ENCODE measurements around the gene IER3.

Gene IER3

GRCh38 chr6:30741063-30741779 lies 3.1 kb downstream of the IER3 start:
- peak overlapping the region; percentile 99 for H3K4me3 ChIP-seq (ENCODE audit: low read depth, low read length)

GRCh38 chr6:30740540-30740870 lies 3.8 kb downstream of the IER3 start:
- no peak overlapping the region for H3K4me3 ChIP-seq (ENCODE audit: low read depth, low read length)
- ChIA-PET POLR2A (interaction anchor here (0.6 to 4.6 kb wide), 10 partner anchors 10 to 144 kb away, joined by 3 to 94 read pairs (median 6); partner anchors contain the start of gene DDR1), CTCF (interaction anchor here (0.9 to 9.1 kb wide), 8 partner anchors 11 to 347 kb away, joined by 3 to 71 read pairs (median 14); no protein-coding TSS in a partner anchor)
- TF ChIP-seq, protein P1, sequence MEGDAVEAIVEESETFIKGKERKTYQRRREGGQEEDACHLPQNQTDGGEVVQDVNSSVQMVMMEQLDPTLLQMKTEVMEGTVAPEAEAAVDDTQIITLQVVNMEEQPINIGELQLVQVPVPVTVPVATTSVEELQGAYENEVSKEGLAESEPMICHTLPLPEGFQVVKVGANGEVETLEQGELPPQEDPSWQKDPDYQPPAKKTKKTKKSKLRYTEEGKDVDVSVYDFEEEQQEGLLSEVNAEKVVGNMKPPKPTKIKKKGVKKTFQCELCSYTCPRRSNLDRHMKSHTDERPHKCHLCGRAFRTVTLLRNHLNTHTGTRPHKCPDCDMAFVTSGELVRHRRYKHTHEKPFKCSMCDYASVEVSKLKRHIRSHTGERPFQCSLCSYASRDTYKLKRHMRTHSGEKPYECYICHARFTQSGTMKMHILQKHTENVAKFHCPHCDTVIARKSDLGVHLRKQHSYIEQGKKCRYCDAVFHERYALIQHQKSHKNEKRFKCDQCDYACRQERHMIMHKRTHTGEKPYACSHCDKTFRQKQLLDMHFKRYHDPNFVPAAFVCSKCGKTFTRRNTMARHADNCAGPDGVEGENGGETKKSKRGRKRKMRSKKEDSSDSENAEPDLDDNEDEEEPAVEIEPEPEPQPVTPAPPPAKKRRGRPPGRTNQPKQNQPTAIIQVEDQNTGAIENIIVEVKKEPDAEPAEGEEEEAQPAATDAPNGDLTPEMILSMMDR (IDR thresholded peaks at IDR 0.05; ENCODE audit: insufficient read depth, low read length, missing control alignments) = no peak
- no peak for DNase-seq (ENCODE audit: low read depth, low spot score)

More at GRCh38 chr6:30741063-30741779, 3.1 kb downstream of the IER3 start:
- POLR2A ChIA-PET = interaction anchor here (0.7 to 4.6 kb wide), 17 partner anchors 10 to 143 kb away, joined by 3 to 94 read pairs (median 6); partner anchors contain the start of genes DDR1 and NRM
- DNase-seq (ENCODE audit: low read depth, low spot score) = no peak
- CTCF ChIA-PET = interaction anchor here (0.9 to 9.1 kb wide), 11 partner anchors 12 to 136 kb away, joined by 3 to 71 read pairs (median 4); partner anchors contain the start of gene DHX16
- TF ChIP-seq, protein P1 (IDR thresholded peaks at IDR 0.05; ENCODE audit: insufficient read depth, low read length, missing control alignments) = no peak

- TF ChIP-seq, protein P1 (IDR thresholded peaks at IDR 0.05; ENCODE audit: insufficient read depth, low read length, missing control alignments) = no peak
- no peak for DNase-seq (ENCODE audit: low read depth, low spot score)
- no peak overlapping the region for H3K4me3 ChIP-seq (ENCODE audit: low read depth, low read length)
- POLR2A ChIA-PET = interaction anchor here (0.9 to 3.9 kb wide), 4 partner anchors 10 to 16 kb away, joined by 3 to 20 read pairs (median 4); no protein-coding TSS in a partner anchor
- CTCF ChIA-PET = interaction anchor here (1.1 to 9.1 kb wide), 6 partner anchors 9 to 138 kb away, joined by 3 to 71 read pairs (median 28); partner anchors contain the start of gene TUBB
Observed at GRCh38 chr6:30738532-30738931, 5.8 kb downstream of the IER3 start.

DNA sequence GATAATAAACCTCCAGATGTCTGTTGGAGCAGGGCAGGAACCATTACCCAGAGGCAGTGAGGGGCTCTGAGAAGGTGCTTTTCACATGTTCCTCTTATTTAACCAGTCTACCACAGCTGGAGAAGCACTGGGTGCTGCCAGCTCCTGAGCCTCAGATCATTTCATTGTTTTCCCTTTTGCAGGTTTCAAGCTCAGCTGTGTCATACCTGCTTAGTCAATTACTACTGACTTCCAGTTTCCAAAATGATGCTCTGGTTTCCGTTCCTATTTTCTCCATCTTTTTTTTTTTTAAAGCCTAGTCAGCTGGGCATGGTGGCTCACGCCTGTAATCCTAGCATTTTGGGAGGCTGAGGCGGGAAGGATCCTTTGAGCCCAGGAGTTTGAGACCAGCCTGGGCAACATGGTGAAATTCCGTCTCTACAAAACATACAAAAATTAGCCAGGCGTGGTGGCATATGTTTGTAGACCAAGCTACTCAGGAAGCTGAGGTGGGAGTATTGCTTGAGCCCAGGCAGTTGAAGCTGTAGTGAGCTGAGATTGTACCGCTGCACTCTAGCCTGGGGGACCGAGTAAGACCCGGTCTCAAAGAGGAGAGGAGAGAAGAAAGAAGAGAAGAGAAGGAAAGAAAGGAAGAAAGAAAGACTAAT lies 8.6 kb downstream of the IER3 start:
- POLR2A ChIA-PET = interaction anchor here (1.1 to 1.7 kb wide), 4 partner anchors 9 to 47 kb away, joined by 5 to 11 read pairs (median 7); partner anchors contain the start of gene IER3
- no peak for DNase-seq (ENCODE audit: low read depth, low spot score)
- no peak overlapping the region for H3K4me3 ChIP-seq (ENCODE audit: low read depth, low read length)
- TF ChIP-seq, protein P1 (IDR thresholded peaks at IDR 0.05; ENCODE audit: insufficient read depth, low read length, missing control alignments) = no peak
- CTCF ChIA-PET = interaction anchor here (0.9 to 8.6 kb wide), 4 partner anchors 14 to 141 kb away, joined by 3 to 67 read pairs (median 4); partner anchors contain the start of gene TUBB

GRCh38 chr6:30732237-30732943 lies 12.0 kb downstream of the IER3 start:
- no peak overlapping the region for H3K4me3 ChIP-seq (ENCODE audit: low read depth, low read length)
- no peak for DNase-seq (ENCODE audit: low read depth, low spot score)
- TF ChIP-seq, protein P1 (IDR thresholded peaks at IDR 0.05; ENCODE audit: insufficient read depth, low read length, missing control alignments) = no peak
- POLR2A ChIA-PET = interaction anchor here (0.9 to 1.8 kb wide), 3 partner anchors 9 to 11 kb away, joined by 3 to 5 read pairs (median 4); no protein-coding TSS in a partner anchor
- CTCF ChIA-PET = interaction anchor here (0.7 to 18.8 kb wide), 8 partner anchors 7 to 355 kb away, joined by 3 to 504 read pairs (median 6); partner anchors contain the start of genes DDR1, DHX16, FLOT1 and TUBB

Measured in AG04449 (cell line).